HL-60/S4 (cell line): Measurements from ENCODE around the gene RSPH3.
"Not testable (repeated sequence)": the region's sequence is repeated elsewhere in the genome, so short reads cannot be mapped to it uniquely, and the experiment has no call there.

ENCODE experiments used
- in situ Hi-C: fragments of 300-500 bp; cut with MboI; formaldehyde crosslinking; loops from 2 replicates; pipeline ENCODE4 v1.14.3; 2022; ENCODE audit warnings: low sequenced_read_pairs

RSPH3 gene

DNA sequence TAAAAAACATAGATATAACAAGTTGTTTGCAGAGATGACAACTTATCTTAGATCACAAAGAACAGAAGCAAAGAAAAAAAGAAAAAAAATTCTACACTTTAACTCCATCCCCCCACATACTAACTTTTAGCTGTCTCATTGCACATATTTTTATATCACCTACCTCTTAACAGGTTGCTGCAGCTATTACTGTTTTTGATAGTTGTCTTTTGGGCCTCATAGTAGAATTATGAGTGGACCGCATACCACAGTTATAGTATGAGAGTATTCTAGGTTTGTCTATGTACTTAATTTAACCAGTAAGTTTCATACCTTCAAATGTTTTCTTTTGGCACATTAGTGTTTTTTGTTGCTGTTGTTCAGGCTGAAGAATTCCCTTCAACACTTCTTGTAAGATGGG lies 12.3 kb downstream of the RSPH3 start:
- in situ Hi-C loops: loop anchor here (25.0 kb wide), 1 partner anchor 775 kb away; no protein-coding TSS in a partner anchor

DNA sequence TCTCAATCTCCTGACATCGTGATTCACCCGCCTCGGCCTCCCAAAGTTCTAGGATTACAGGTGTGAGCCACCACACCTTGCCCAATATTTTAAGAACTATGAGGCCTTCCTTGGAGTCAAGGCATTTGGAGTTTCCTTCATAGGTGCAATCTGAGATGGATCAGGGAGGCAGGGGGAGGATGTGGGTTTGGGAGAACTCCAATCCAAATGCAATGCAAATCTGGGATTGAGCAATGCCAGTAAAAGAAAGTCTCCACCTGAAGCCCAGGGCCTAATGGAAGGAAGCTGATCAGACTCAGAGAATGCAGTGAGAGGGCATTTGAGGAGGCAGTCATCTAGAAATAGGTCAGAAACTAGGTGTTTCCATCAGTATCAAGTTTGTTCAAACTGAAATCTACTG lies 21.2 kb downstream of the RSPH3 start:
- in situ Hi-C loops: loop anchor here (10.0 to 25.0 kb wide), 2 partner anchors 284 to 766 kb away; no protein-coding TSS in a partner anchor

DNA sequence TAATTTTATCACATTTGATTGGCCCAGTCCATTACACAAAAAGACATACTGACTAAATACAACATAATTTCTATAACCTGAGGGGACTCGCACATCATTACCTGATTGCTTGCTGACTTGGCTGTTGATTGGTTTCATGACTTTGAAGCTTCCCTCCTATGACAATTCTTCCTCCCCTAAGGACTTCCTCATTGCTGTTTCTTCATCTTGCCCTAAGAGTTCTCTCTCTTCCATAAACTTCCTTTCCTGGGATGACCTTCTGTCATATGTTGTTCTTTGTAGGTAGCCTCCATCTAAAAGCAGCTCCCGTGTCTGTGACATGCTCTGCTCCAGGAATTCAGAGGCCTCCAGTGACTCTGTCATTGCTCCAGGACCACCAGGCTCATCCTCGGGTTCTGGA lies 22.6 kb downstream of the RSPH3 start:
- in situ Hi-C loops: loop anchor here (10.0 to 25.0 kb wide), 2 partner anchors 283 to 765 kb away; no protein-coding TSS in a partner anchor

DNA sequence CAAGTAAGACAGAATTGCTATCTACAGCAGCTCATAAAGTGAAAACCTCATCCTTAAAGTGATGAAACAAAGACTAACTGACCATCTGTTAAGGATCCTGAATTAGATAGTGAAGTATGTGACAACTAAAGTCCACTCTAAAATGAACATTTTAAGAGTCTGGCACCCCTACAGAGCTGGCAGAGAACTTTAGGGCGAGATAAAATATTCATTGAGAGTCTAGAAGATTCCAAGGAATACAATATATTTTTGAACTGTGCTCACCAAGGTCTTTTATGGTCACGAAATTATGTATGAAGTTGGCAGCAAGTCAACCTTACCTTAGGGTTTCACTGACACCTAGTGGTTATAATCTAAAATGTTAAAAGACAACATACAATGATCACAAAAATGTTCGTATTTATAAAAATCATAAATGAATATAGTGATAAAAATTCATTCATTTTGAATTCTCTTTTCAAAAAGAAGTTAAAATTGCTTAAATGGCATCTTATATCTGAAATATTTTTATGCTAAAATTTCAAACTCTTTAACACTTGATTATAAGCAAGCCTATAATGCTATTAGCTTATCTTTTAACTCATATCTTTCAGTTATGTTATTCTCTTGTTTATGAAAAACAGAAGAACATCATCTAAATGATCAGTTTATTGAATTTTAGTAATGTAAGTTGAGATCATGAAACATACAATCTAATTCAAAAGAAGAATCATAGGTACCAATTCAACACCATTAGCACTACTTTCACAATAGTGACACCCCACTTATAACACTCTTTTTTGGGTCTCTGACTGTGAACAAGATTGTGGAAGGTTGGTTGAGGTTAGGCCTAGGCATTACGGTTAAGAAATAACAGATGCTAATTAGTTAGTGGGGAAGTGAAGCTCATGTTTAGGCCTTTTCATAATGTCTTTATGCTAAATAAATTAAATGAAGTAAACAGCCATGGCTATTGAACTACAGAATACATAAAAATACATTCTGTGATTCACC lies 27.5 kb downstream of the RSPH3 start:
- in situ Hi-C loops: loop anchor here (10.0 kb wide), 1 partner anchor 278 kb away; no protein-coding TSS in a partner anchor

DNA sequence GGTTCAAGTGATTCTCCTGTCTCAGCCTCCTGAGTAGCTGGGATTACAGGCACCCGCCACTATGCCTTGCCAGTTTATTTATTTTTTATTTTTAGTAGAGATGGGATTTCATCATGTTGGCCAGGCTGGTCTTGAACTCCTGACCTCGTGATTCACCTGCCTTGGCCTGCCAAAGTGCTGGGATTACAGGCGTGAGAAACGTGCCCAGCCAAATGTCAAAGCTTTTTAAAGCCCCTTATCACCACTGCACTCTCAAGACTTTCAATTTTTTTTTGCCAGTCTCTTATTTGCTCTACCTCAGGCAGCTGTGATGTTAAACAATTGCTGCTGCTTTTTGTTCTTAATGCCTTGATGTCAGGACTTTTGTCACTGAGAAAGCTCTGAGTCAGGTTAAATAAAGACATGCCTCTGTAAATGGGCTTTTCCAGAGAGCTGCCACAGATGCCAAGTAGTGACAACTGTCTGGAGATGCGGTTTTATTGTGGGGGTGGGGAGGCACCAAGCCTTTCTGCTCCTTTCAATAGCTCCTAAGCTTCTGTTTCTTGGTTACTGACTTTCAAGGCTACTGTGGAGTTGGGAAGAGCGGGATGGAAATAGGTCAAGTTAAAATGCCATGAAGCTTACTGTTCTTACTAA lies 29.2 kb downstream of the RSPH3 start:
- in situ Hi-C loops: loop anchor here (10.0 kb wide), 1 partner anchor 276 kb away; no protein-coding TSS in a partner anchor

DNA sequence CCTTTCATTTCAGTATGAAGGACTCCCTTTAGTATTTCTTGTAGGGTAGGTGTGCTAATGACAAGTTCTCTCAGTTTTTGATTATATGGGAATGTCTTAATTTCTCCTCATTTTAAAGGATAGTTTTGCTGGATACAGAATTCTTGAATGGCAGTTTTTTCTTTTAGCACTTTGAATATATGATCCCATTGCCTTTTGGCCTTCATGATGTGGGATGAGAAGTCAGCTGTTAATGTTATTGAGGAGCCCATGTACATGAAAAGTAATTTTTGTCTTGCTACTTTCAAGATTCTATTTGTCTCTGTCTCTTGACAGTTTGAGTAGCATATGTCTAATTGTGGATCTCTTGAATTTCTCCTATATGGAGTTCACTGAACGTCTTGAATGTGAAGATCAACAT lies 30.9 kb downstream of the RSPH3 start:
- in situ Hi-C loops: loop anchor here (10.0 kb wide), 1 partner anchor 174 kb away; no protein-coding TSS in a partner anchor

DNA sequence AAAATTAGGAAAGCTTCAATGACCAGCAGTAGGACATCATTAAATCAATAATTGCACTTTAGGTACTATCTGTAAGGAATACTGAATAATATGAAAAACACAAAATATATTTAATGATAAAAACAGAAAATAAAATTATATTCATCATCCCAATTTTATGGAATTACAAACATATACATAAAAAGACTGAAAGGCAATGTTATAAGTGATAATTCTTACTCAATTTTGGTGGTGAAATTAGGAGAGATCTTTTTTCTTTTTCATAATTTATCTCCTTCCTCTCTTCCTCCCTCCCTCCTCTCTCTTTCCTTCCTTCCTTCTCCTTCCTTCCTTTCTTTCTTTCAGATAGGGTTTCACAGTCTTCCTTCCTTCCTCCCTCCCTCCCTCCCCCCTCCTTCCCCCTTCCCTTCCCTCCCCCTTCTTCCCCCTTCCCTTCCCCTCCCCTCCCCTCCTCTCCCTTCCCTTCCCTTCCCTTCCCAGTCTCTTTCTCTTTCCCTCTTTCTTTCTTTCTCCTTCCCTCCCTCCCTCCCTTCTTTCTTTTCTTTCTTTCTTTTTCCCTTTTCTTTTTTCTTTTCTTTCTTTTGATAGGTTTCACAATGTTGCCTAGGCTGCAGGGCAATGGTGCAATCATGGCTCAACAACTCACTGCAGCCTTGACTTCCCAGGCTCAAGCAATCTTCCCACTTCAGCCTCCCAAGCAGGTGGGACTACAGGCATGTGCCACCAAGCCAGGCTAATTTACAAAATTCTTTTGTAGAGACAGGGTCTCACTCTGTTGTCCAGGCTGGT lies 36.8 kb downstream of the RSPH3 start:
- in situ Hi-C loops: loop anchor here (10.0 kb wide), 1 partner anchor 168 kb away; no protein-coding TSS in a partner anchor

DNA sequence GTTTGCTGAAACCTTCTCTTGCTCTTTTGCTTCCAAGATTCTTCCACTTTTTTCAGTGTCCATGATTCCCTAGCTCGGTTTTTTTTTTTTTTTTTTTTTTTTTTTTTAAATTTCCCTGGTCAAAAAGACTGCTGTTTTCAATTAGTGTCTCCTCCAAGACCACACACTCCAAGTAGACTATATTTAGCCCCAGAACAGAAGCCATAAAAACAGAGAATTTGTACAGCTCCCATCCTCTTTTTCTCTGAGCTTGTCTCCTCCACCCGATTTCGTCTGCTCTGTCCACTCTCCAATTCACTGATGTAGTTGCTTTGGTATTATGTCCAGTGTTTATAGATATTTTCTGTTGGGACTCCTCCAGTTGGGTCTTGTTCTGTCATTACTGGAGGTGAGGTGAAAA lies 37.6 kb downstream of the RSPH3 start:
- in situ Hi-C loops: loop anchor here (10.0 kb wide), 1 partner anchor 168 kb away; no protein-coding TSS in a partner anchor

DNA sequence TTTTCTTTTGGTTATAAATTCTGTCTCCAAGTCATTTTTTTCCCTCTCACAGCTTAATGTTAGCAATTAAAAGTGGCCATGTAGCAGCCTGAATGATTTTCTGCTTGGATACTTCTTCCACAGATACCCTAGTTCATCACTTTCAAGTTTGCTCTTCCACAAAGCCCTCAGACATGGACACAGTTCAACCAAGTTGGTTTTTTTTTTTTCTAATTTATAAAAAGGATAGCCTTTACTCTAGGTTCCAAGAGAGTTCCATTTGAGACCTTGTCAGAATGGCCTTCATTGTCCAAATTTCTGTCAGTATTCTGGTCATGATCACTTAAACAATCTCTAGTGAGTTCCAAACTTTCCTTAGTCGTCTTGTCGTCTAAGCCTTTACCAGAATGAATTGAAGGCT lies 40.0 kb downstream of the RSPH3 start:
- in situ Hi-C loops: loop anchor here (10.0 kb wide), 1 partner anchor 165 kb away; no protein-coding TSS in a partner anchor

DNA sequence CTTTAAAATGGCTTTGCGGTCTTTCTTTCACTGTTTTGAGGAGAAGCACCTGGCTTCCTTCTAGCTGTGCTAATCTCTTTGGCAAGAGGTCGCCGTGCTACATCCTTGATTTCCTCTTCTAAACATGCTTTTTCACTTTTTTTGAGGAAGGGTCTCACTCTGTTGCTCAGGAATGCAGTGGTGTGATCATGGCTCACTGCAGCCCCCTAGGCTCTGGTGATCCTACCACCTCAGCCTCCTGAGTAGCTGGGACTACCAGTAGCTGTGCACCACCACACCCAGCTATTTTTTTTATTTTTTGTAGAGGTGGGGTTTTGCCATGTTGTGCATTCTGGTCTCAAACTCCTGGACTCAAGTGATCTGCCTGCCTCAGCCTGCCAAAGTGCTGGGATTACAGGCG lies 40.5 kb downstream of the RSPH3 start:
- in situ Hi-C loops: no loop called here

DNA sequence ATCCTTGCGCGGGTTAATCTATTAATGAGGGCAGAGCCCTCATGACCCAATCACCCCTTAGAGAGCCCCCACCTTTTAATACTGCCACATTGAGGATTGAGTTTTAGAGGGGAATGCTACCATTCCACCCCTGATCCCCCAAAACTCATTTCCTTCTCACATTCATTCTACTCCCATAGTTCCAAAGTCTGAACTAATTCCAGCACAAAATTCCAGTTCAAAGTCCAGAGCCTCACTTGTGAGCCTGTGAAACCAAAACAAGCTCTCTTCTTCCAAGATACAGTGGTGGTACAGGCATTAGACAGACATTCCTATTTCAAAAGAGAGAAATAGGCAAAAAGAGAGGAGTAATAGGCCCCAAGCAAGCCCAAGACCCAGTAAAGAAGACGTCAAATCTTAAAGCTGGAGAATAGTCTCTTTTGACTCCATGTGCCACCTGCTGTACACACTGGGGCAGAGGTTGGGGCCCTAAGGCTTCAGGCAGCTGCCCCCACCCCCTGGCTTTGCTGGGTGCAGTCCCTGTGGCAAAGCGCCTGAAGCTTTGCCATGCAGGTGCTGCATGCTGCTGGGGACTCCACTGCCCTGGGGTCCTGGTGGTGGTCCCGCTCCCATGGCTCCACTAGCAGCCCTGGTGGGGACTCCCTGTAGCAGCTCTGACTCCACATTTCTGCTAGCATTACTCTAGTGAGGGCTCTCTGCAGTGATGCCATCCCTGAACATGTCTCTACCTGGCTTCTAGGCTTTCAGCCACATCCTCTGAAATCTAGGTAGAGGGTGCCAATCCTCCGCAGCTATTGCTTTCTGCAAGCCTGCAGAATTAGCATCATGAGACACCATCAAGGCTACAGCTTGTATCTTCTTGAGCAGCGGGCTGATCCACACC lies 41.3 kb downstream of the RSPH3 start:
- in situ Hi-C loops: no loop called here

DNA sequence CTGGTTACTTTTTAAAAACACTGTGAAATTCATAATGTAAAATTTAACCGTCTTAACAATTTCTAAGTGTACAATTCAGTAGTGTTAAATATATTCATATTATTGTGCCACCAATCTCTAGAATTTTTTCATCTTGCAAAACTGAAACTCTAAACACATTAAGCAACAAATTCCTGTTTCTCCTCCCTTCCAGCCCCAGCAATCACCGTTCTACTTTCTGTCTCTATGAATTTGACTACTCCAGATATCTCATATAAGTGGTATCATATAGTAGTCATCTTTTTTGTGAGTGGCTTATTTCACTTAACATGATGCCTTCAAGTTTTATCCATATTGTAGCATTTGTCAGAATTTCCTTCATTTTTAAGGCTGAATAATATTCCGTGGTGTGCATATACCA lies 44.7 kb downstream of the RSPH3 start:
- in situ Hi-C loops: no loop called here

DNA sequence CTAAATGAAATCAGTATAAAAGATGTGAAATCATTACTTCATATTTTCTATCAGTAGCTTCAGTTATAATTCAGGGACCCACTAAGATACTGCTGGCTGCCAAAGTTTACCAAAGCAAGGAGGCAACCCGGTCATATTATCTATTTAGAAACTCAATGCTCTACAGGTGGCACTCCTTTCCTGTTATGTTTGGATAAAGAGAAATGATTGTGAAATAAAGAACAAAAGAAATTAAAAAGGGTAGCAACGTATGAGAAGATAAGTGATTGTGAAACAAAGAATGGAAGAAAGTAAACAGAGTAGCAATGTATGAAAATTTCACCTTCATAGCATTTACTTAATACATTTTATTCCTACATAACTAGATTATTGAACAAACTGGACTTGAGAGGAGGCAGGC lies 45.2 kb downstream of the RSPH3 start:
- in situ Hi-C loops: no loop called here

DNA sequence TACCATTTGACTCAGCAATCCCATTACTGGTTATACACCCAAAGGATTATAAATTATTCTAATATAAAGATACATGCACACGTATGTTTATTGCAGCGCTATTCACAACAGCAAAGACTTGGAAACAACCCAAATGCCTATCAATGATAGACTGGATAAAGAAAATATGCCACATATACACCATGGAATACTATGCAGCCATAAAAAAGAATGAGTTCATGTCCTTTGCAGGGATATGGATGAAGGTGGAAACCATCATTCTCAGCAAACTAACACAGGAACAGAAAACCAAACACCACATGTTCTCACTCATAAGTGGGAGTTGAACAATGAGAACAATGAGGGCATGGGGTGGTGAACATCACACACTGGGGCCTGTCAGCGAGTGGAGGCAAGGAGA lies 48.0 kb downstream of the RSPH3 start:
- in situ Hi-C loops: not testable (repeated sequence)

DNA sequence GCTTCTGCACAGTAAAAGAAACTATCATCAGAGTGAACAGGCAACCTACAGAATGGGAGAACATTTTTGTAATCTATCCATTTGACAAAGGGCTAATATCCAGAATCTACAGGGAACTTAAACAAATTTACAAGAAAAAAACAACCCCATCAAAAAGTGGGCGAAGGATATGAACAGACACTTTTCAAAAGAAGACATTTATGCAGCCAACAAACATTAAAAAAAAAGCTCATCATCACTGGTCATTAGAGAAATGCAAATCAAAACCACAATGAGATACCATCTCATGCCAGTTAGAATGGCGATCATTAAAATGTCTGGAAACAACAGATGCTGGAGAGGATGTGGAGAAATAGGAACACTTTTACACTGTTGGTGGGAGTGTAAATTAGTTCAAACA lies 48.4 kb downstream of the RSPH3 start:
- in situ Hi-C loops: not testable (repeated sequence)

DNA sequence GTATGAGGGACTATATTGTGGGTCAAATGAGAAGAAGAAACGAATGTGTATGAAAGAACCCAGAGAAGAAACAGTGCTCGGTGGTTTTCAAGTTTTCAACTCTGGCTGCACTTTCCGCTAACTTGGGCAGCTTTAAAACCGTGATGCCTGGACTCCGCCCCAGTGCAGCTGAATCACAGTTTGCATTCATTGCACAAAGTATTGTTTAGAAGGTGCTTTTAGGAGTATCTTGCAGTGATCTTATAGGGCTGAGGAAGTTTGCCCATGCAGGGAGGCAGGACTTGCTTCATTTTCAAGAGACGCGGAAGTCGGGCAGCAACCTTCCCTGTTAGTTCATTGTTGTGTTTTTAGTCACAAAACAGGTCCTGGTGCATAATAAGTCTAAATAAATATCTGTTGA lies 52.7 kb downstream of the RSPH3 start:
- in situ Hi-C loops: no loop called here

DNA sequence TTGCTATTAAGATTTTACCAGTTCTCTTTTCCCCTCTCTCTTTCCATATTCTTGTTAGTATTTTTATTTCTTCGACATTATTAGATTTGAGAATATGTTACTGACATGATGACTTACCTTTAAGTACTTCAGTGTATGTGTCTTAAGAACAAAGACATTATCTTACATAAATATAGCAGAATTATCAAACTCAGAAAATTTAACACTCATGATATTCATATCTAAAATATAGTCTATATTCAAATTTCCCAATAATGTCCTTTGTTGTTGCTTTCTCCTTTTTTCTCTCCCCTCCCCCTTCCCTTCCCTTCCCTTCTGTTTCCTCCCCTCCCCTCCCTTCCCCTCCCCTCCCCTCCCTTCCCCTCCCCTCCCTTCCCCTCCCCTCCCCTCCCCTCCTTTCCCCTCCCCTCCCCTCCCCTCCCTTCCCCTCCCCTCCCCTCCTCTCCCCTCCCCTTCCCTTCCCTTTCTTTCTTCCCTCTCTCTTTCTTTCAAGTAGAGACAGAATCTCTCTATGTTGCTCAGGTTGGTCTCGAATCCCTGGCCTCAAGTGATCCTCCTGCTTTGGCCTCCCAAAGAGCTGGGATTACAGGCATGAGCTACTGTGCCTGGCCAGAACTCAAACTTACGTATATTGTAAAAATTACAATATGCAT lies 56.5 kb downstream of the RSPH3 start:
- in situ Hi-C loops: no loop called here

DNA sequence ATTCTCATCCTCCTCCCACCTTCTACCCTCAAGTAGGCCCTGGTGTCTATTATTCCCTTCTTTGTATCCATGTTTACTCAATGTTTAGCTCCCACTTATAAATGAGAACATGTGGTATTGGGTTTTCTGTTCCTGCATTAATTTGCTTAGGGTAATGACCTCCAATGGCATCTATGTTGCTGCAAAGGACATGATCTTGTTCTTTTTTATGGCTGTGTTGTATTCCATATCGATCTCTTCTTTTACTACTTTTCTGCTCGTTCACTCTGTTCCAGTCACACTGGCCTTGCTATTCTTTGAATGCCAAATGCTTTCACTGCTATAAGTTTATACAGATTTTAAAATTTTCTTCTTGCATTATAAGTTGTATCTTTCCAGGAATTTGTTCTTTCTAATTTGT lies 57.7 kb downstream of the RSPH3 start:
- in situ Hi-C loops: no loop called here

DNA sequence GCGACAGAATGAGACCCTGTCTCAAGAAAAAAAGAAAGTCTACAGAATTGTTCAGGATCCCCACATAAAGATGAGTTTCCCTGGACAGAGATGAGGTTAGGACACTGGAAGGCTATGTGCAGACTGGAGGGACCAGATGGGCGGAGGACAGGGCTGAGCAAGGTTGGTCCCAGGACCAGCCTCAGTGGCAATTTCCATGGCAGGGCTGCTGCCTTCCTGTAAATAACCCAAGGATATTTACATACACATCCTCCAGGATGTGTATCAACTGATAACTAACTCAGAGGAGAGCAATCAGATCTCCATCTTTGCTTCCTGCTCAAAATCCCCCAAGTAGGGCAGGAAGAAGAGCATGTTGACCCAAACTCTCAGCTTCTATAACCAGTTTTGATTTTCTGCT lies 58.8 kb downstream of the RSPH3 start:
- in situ Hi-C loops: no loop called here
